ENCODE results near the gene PARP9. TPM values are rescaled to one million over a fixed set of nuclear protein-coding genes. Genes with fewer than 3 reads are reported as not detected.

The PARP9 gene
- total RNA-seq, 2 experiments from 2014 or later: 0.57 to 1.4 TPM

DNA sequence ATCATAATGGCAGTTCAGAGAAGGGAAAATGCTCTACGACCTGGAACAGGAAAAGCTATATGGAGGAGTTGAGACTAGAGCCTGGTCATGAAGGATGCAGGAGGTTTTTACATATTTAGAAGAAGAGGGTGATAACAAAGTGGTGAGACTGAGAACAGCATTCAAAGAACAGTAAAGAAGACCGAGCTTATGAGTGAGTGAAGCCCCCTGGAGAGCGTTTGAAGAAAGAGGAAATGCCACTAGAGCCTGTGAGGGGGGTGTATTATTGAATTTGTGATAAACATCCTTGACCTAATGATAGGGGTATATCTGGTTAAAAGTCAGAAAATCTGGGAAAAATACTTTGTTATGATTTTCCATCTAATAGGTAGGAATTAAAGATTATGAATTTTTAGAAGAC is 4.2 kb downstream of the PARP9 start:
- no peak for DNase-seq (ENCODE audit: low spot score)
- BruUV-seq (replicated peaks): no TSS peak
- intact Hi-C loops (cut with micrococcal nuclease; ENCODE audit: unreplicated experiment): loop anchor here (1.0 to 10.0 kb wide), 4 partner anchors 103 to 475 kb away; partner anchors contain the start of gene HSPBAP1
- ChIA-PET CTCF (ENCODE audit: unreplicated experiment) (interaction anchor here (0.6 kb wide), 2 partner anchors 201 to 1788 kb away, joined by 3 read pairs; no protein-coding TSS in a partner anchor), POLR2A (interaction anchor here (1.1 to 1.3 kb wide), 2 partner anchors 41 to 144 kb away, joined by 3 to 4 read pairs; partner anchors contain the start of gene WDR5B)
- Histone ChIP-seq H3K79me2 (ENCODE audit: insufficient read depth, low read depth, low read length) (no peaks in the 10 kb centered on the region), H3K9me2 (ENCODE audit: insufficient read depth, low read length) (no peaks in the 10 kb centered on the region), H3K4me2 (ENCODE audit: low read length) (no peak overlapping the region), H2AFZ (ENCODE audit: low read length) (no peak overlapping the region), H4K20me1 (ENCODE audit: insufficient read depth, low read length) (no peaks in the 10 kb centered on the region), H3K4me3 (ENCODE audit: low read depth, low read length, poor library complexity, severe bottlenecking) (no peak overlapping the region), H3K36me3 (ENCODE audit: insufficient read depth, low read length) (no peaks in the 10 kb centered on the region), H3K27ac (ENCODE audit: low read depth, low read length, poor library complexity, severe bottlenecking) (no peak overlapping the region), H3K9me3 (ENCODE audit: low read length) (no peaks in the 10 kb centered on the region), H3K4me1 (ENCODE audit: insufficient read depth, low read length, poor library complexity, severe bottlenecking) (peaks cover 16% of the 10 kb centered on the region)
- TF ChIP-seq EZH2phosphoT487 (IDR thresholded peaks at IDR 0.05; ENCODE audit: borderline replicate concordance, low read depth, low read length): no peak
- TF ChIP-seq, protein P1, sequence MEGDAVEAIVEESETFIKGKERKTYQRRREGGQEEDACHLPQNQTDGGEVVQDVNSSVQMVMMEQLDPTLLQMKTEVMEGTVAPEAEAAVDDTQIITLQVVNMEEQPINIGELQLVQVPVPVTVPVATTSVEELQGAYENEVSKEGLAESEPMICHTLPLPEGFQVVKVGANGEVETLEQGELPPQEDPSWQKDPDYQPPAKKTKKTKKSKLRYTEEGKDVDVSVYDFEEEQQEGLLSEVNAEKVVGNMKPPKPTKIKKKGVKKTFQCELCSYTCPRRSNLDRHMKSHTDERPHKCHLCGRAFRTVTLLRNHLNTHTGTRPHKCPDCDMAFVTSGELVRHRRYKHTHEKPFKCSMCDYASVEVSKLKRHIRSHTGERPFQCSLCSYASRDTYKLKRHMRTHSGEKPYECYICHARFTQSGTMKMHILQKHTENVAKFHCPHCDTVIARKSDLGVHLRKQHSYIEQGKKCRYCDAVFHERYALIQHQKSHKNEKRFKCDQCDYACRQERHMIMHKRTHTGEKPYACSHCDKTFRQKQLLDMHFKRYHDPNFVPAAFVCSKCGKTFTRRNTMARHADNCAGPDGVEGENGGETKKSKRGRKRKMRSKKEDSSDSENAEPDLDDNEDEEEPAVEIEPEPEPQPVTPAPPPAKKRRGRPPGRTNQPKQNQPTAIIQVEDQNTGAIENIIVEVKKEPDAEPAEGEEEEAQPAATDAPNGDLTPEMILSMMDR (conservative IDR thresholded peaks at IDR 0.05; ENCODE audit: low read length): no peak

DNA sequence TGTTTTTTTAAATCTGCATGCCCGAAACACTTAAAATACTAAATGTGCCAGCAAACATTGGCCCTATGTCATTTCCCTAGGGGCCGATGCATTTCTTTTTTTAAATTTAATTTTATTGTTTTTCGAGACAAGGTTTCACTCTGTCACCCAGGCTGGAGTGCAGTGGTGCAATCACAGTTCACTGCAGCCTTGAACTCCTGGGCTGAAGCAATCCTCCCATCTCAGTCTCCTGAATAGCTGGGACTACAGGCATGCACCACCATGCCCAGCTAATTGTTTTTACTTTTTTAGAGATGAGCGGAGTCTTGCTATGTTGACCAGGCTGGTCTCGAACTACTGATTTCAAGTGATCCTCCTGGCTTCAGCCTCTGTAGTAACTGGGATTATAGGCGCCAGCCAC is 5.5 kb downstream of the PARP9 start:
- ChIA-PET CTCF (ENCODE audit: unreplicated experiment) (interaction anchor here (0.6 kb wide), 1 partner anchor 688 kb away, joined by 3 read pairs; no protein-coding TSS in a partner anchor), POLR2A (interaction anchor here (1.0 to 1.3 kb wide), 3 partner anchors 40 to 214 kb away, joined by 3 to 4 read pairs (median 3); partner anchors contain the start of gene WDR5B)
- Histone ChIP-seq H4K20me1 (ENCODE audit: insufficient read depth, low read length) (no peaks in the 10 kb centered on the region), H3K4me1 (ENCODE audit: insufficient read depth, low read length, poor library complexity, severe bottlenecking) (peaks cover 3% of the 10 kb centered on the region), H3K27ac (ENCODE audit: low read depth, low read length, poor library complexity, severe bottlenecking) (no peak overlapping the region), H3K36me3 (ENCODE audit: insufficient read depth, low read length) (no peaks in the 10 kb centered on the region), H3K4me3 (ENCODE audit: low read depth, low read length, poor library complexity, severe bottlenecking) (no peak overlapping the region), H3K9me2 (ENCODE audit: insufficient read depth, low read length) (no peaks in the 10 kb centered on the region), H3K79me2 (ENCODE audit: insufficient read depth, low read depth, low read length) (no peaks in the 10 kb centered on the region), H2AFZ (ENCODE audit: low read length) (no peak overlapping the region), H3K9me3 (ENCODE audit: low read length) (no peaks in the 10 kb centered on the region), H3K4me2 (ENCODE audit: low read length) (no peak overlapping the region)
- no peak for DNase-seq (ENCODE audit: low spot score)
- intact Hi-C loops (cut with micrococcal nuclease; ENCODE audit: unreplicated experiment): no loop called here
- no peak for TF ChIP-seq EZH2phosphoT487 (IDR thresholded peaks at IDR 0.05; ENCODE audit: borderline replicate concordance, low read depth, low read length)
- TF ChIP-seq, protein P1 (conservative IDR thresholded peaks at IDR 0.05; ENCODE audit: low read length): no peak
- no TSS peak for BruUV-seq (replicated peaks)

DNA sequence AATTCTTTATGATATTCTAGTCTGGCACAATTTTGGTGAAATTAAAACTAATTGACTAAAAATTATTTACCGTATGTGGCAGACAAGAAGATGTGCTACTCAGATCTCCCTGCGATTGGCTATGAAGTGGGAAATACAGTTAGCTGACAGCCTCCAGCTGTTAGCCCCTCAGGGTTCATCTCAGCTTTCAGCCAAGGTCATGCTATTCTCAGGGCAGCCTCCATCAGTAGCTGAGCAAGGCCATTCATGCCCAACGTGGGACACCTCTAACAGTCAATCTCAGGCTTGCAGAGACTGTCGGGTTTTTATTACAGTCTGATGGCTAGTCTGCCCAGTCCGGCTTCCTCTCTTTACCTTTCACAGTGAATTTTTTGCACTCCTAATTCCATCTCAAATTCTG is 6.7 kb downstream of the PARP9 start:
- H3K36me3 ChIP-seq (ENCODE audit: insufficient read depth, low read length): no peaks in the 10 kb centered on the region
- ChIA-PET POLR2A (no interaction called here), CTCF (ENCODE audit: unreplicated experiment) (no interaction called here)
- intact Hi-C loops (cut with micrococcal nuclease; ENCODE audit: unreplicated experiment): no loop called here
- no peaks in the 10 kb centered on the region for H3K9me2 ChIP-seq (ENCODE audit: insufficient read depth, low read length)
- BruUV-seq (replicated peaks): no TSS peak
- H3K4me3 ChIP-seq (ENCODE audit: low read depth, low read length, poor library complexity, severe bottlenecking): no peak overlapping the region
- no peaks in the 10 kb centered on the region for H4K20me1 ChIP-seq (ENCODE audit: insufficient read depth, low read length)
- H3K27ac ChIP-seq (ENCODE audit: low read depth, low read length, poor library complexity, severe bottlenecking): no peak overlapping the region
- no peaks in the 10 kb centered on the region for H3K79me2 ChIP-seq (ENCODE audit: insufficient read depth, low read depth, low read length)
- no peak for DNase-seq (ENCODE audit: low spot score)
- no peak overlapping the region for H3K4me2 ChIP-seq (ENCODE audit: low read length)
- no peaks in the 10 kb centered on the region for H3K4me1 ChIP-seq (ENCODE audit: insufficient read depth, low read length, poor library complexity, severe bottlenecking)
- H2AFZ ChIP-seq (ENCODE audit: low read length): no peak overlapping the region
- TF ChIP-seq EZH2phosphoT487 (IDR thresholded peaks at IDR 0.05; ENCODE audit: borderline replicate concordance, low read depth, low read length): no peak
- TF ChIP-seq, protein P1 (conservative IDR thresholded peaks at IDR 0.05; ENCODE audit: low read length): no peak
- H3K9me3 ChIP-seq (ENCODE audit: low read length): no peaks in the 10 kb centered on the region

Data from OCI-LY7 (cell line).